ENCODE results near the gene KCNIP1. TPM values are rescaled to one million over a fixed set of nuclear protein-coding genes. Genes with fewer than 3 reads are reported as not detected.
A peak's percentile ranks its signal among the peaks of the same experiment; 100 is the strongest.

Gene KCNIP1
- total RNA-seq, 4 donors from 2014 or later = 1.2 to 2.7 TPM; not detected in 2

- peaks cover 4 to 36% (median 10%) of the 10 kb centered on the region in 4 donors for H3K4me1 ChIP-seq
- H3K9me3 ChIP-seq = no peaks in the 10 kb centered on the region
- intact Hi-C loops (cut with DNase I; ENCODE audit: low total_unique reads) = loop anchor here (5.0 kb wide), 1 partner anchor 47 kb away; no protein-coding TSS in a partner anchor
- H3K4me3 ChIP-seq = peak overlapping the region in 1 of 4 donors; percentile 18
- H3K27me3 ChIP-seq = peaks cover 15% of the 10 kb centered on the region
- no peaks in the 10 kb centered on the region for H3K36me3 ChIP-seq
- peak overlapping the region in 2 of 4 donors; percentile 16 to 48 for H3K27ac ChIP-seq
- DNase-seq = no peak
- TF ChIP-seq CTCF (IDR thresholded peaks at IDR 0.05) = no peak
- no peak for TF ChIP-seq POLR2AphosphoS5 (IDR thresholded peaks at IDR 0.05)
- no peak for TF ChIP-seq POLR2A (IDR thresholded peaks at IDR 0.05)
- TF ChIP-seq EP300 (IDR thresholded peaks at IDR 0.05; ENCODE audit: low read depth) = no peak
- 5% methylated on average over 10 of the region's 12 CpGs; no CpG with 5 or more reads in 1 of the 2 donors for WGBS, 2 donors (ENCODE audit: low coverage in 1 of 2)
- in situ Hi-C loops (cut with MboI; ENCODE audit: low pct_ligation_motif_present in 1 of 4, low pct_unique_long_range_greater_than_20kb in 1 of 4, low sequenced_read_pairs in 3 of 4) = loop anchor here in 3 of 4 donors (10.0 to 25.0 kb wide), 2 partner anchors 49 to 592 kb away; no protein-coding TSS in a partner anchor
These were observed 241.8 kb downstream of the KCNIP1 start for GRCh38 chr5:170745481-170746071.

- no peak for DNase-seq
- H3K4me1 ChIP-seq = peaks cover 4 to 37% (median 10%) of the 10 kb centered on the region in 4 donors
These were observed 242.5 kb downstream of the KCNIP1 start for GRCh38 chr5:170746075-170746960.

GRCh38 chr5:170746961-170747340, 243.1 kb downstream of the KCNIP1 start:
- no peak for DNase-seq
- TF ChIP-seq EP300 (IDR thresholded peaks at IDR 0.05; ENCODE audit: low read depth) (no peak), POLR2AphosphoS5 (IDR thresholded peaks at IDR 0.05) (no peak), CTCF (IDR thresholded peaks at IDR 0.05) (no peak), POLR2A (IDR thresholded peaks at IDR 0.05) (no peak)
- Histone ChIP-seq H3K4me1 (peaks cover 4 to 42% (median 13%) of the 10 kb centered on the region in 4 donors), H3K36me3 (no peaks in the 10 kb centered on the region), H3K4me3 (no peak overlapping the region), H3K27me3 (peaks cover 15% of the 10 kb centered on the region), H3K27ac (no peak overlapping the region), H3K9me3 (no peaks in the 10 kb centered on the region)
- in situ Hi-C loops (cut with MboI; ENCODE audit: low pct_ligation_motif_present in 1 of 4, low pct_unique_long_range_greater_than_20kb in 1 of 4, low sequenced_read_pairs in 3 of 4) = loop anchor here in 3 of 4 donors (10.0 to 25.0 kb wide), 2 partner anchors 48 to 590 kb away; no protein-coding TSS in a partner anchor
- intact Hi-C loops (cut with DNase I; ENCODE audit: low total_unique reads) = loop anchor here (5.0 kb wide), 1 partner anchor 45 kb away; no protein-coding TSS in a partner anchor
- WGBS, 2 donors (ENCODE audit: low coverage in 1 of 2) = 89 to 100% methylated on average over 1 to 11 of the region's 11 CpGs

More at GRCh38 chr5:170746075-170746960, 242.5 kb downstream of the KCNIP1 start:
- Histone ChIP-seq H3K4me3 (peak overlapping the region in 1 of 4 donors; percentile 18), H3K36me3 (no peaks in the 10 kb centered on the region), H3K9me3 (no peaks in the 10 kb centered on the region), H3K27ac (peak overlapping the region in 2 of 4 donors; percentile 16 to 48), H3K27me3 (peaks cover 15% of the 10 kb centered on the region)
- in situ Hi-C loops (cut with MboI; ENCODE audit: low pct_ligation_motif_present in 1 of 4, low pct_unique_long_range_greater_than_20kb in 1 of 4, low sequenced_read_pairs in 3 of 4) = loop anchor here in 3 of 4 donors (10.0 to 25.0 kb wide), 2 partner anchors 48 to 591 kb away; no protein-coding TSS in a partner anchor
- WGBS, 2 donors (ENCODE audit: low coverage in 1 of 2) = 63% methylated on average over 14 of the region's 14 CpGs; no CpG with 5 or more reads in 1 of the 2 donors
- intact Hi-C loops (cut with DNase I; ENCODE audit: low total_unique reads) = loop anchor here (5.0 kb wide), 1 partner anchor 46 kb away; no protein-coding TSS in a partner anchor
- no peak for TF ChIP-seq POLR2AphosphoS5 (IDR thresholded peaks at IDR 0.05)
- TF ChIP-seq CTCF (IDR thresholded peaks at IDR 0.05) = no peak
- no peak for TF ChIP-seq POLR2A (IDR thresholded peaks at IDR 0.05)
- no peak for TF ChIP-seq EP300 (IDR thresholded peaks at IDR 0.05; ENCODE audit: low read depth)

All from transverse colon (tissue), 4 donors.